Measurements from ENCODE around the gene PCDHB8.
"Not testable (repeated sequence)": the region's sequence is repeated elsewhere in the genome, so short reads cannot be mapped to it uniquely, and the experiment has no call there.

DNA sequence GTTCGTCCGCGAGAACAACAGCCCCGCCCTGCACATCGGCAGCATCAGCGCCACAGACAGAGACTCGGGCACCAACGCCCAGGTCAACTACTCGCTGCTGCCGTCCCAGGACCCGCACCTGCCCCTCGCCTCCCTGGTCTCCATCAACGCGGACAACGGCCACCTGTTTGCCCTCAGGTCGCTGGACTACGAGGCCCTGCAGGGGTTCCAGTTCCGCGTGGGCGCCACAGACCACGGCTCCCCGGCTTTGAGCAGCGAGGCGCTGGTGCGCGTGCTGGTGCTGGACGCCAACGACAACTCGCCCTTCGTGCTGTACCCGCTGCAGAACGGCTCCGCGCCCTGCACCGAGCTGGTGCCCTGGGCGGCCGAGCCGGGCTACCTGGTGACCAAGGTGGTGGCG is 32.7 kb downstream of the PCDHB8 start:
- TF ChIP-seq, protein P1, sequence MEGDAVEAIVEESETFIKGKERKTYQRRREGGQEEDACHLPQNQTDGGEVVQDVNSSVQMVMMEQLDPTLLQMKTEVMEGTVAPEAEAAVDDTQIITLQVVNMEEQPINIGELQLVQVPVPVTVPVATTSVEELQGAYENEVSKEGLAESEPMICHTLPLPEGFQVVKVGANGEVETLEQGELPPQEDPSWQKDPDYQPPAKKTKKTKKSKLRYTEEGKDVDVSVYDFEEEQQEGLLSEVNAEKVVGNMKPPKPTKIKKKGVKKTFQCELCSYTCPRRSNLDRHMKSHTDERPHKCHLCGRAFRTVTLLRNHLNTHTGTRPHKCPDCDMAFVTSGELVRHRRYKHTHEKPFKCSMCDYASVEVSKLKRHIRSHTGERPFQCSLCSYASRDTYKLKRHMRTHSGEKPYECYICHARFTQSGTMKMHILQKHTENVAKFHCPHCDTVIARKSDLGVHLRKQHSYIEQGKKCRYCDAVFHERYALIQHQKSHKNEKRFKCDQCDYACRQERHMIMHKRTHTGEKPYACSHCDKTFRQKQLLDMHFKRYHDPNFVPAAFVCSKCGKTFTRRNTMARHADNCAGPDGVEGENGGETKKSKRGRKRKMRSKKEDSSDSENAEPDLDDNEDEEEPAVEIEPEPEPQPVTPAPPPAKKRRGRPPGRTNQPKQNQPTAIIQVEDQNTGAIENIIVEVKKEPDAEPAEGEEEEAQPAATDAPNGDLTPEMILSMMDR (conservative IDR thresholded peaks at IDR 0.05; ENCODE audit: low read depth, low read length): not testable (repeated sequence)
- TF ChIP-seq EZH2 (IDR thresholded peaks at IDR 0.05; ENCODE audit: low read length, unreplicated experiment); EZH2phosphoT487 (IDR thresholded peaks at IDR 0.05; ENCODE audit: borderline replicate concordance, low read length): not testable (repeated sequence)

Data from PC-3 (cell line).